Activated T-helper 1 cell treated with anti-CD3 and anti-CD28 coated beads, Interleukin-12 subunit alpha, Interleukin-12 subunit beta, Interleukin-2, Interleukin-4 antibody, amounts not matched to agents 30 ng/mL and 10 ng/mL and 1 ng/mL, durations not matched to agents 14 hours and 24 hours and 36 hours (primary cell): ENCODE results near the gene CHCHD4. TPM values are rescaled to one million over a fixed set of nuclear protein-coding genes. Genes with fewer than 3 reads are reported as not detected.
A peak's percentile ranks its signal among the peaks of the same experiment; 100 is the strongest.

Experiments used
- DNase-seq: peaks from one replicate; pipeline ENCODE4 v3.0.0; 2021; ENCODE audit warnings: low spot score
- H3K27ac Mint-ChIP-seq: one replicate; pipeline ENCODE4 v1.8.0; 2021; ENCODE audit warnings: mild to moderate bottlenecking, mixed read lengths
- H3K27me3 Mint-ChIP-seq: one replicate; pipeline ENCODE4 v1.8.0; 2022; ENCODE audit warnings: mild to moderate bottlenecking, moderate library complexity, mixed read lengths; ENCODE audit not compliant: insufficient read depth
- H3K36me3 Mint-ChIP-seq: one replicate; pipeline ENCODE4 v1.8.0; 2021; ENCODE audit warnings: low read depth, mixed read lengths
- H3K4me1 Mint-ChIP-seq: one replicate; pipeline ENCODE4 v1.8.0; 2021; ENCODE audit warnings: low read depth, mixed read lengths
- H3K4me3 Mint-ChIP-seq: one replicate; pipeline ENCODE4 v1.8.0; 2021; ENCODE audit warnings: mild to moderate bottlenecking, moderate library complexity, mixed read lengths
- H3K9me3 Mint-ChIP-seq: one replicate; pipeline ENCODE4 v1.8.0; 2021; ENCODE audit warnings: mixed read lengths
- intact Hi-C: fragments of 100-400 bp; cut with micrococcal nuclease; formaldehyde crosslinking; loops from one replicate; pipeline ENCODE4 v1.15.1; 2024
- total RNA-seq: library from RNA; stranded (reverse); gene quantifications from 2 replicates; pipeline ENCODE4 v1.2.3, GENCODE V29; 2022

The CHCHD4 gene
- total RNA-seq, 1 donor from 2014 or later = 27.8 TPM

GRCh38 chr3:14156201-14156600 is 31.5 kb upstream of the CHCHD4 start:
- intact Hi-C loops = no loop called here
- Mint-ChIP-seq H3K4me3 (no peak overlapping the region), H3K36me3 (peaks cover 56% of the 10 kb centered on the region), H3K9me3 (peaks cover 5% of the 10 kb centered on the region), H3K4me1 (no peaks in the 10 kb centered on the region), H3K27ac (no peak overlapping the region), H3K27me3 (no peaks in the 10 kb centered on the region)
- DNase-seq = no peak

- no peaks in the 10 kb centered on the region for H3K27me3 Mint-ChIP-seq
- DNase-seq = no peak
- no peak overlapping the region for H3K27ac Mint-ChIP-seq
- peaks cover 47% of the 10 kb centered on the region for H3K36me3 Mint-ChIP-seq
- H3K4me3 Mint-ChIP-seq = no peak overlapping the region
- no peaks in the 10 kb centered on the region for H3K9me3 Mint-ChIP-seq
- H3K4me1 Mint-ChIP-seq = no peaks in the 10 kb centered on the region
- intact Hi-C loops = no loop called here
Observed at GRCh38 chr3:14154895-14155440, 30.3 kb upstream of the CHCHD4 start.

GRCh38 chr3:14154276-14154675 is 29.6 kb upstream of the CHCHD4 start:
- H3K36me3 Mint-ChIP-seq = peaks cover 44% of the 10 kb centered on the region
- H3K27me3 Mint-ChIP-seq = no peaks in the 10 kb centered on the region
- H3K4me1 Mint-ChIP-seq = no peaks in the 10 kb centered on the region
- no peak overlapping the region for H3K27ac Mint-ChIP-seq
- intact Hi-C loops = no loop called here
- DNase-seq = no peak
- no peaks in the 10 kb centered on the region for H3K9me3 Mint-ChIP-seq
- no peak overlapping the region for H3K4me3 Mint-ChIP-seq

GRCh38 chr3:14153663-14154062 is 29.0 kb upstream of the CHCHD4 start:
- Mint-ChIP-seq H3K4me1 (no peaks in the 10 kb centered on the region), H3K36me3 (peaks cover 38% of the 10 kb centered on the region), H3K27me3 (no peaks in the 10 kb centered on the region), H3K27ac (no peak overlapping the region), H3K4me3 (no peak overlapping the region), H3K9me3 (no peaks in the 10 kb centered on the region)
- no peak for DNase-seq
- intact Hi-C loops = no loop called here

- Mint-ChIP-seq H3K27me3 (no peaks in the 10 kb centered on the region), H3K4me3 (no peak overlapping the region), H3K9me3 (no peaks in the 10 kb centered on the region), H3K4me1 (no peaks in the 10 kb centered on the region), H3K36me3 (peaks cover 33% of the 10 kb centered on the region), H3K27ac (no peak overlapping the region)
- no peak for DNase-seq
- intact Hi-C loops = no loop called here
Observed at GRCh38 chr3:14152963-14153355, 28.3 kb upstream of the CHCHD4 start.

- Mint-ChIP-seq H3K27me3 (no peaks in the 10 kb centered on the region), H3K4me1 (no peaks in the 10 kb centered on the region), H3K9me3 (no peaks in the 10 kb centered on the region), H3K36me3 (peaks cover 33% of the 10 kb centered on the region), H3K4me3 (no peak overlapping the region), H3K27ac (no peak overlapping the region)
- intact Hi-C loops = no loop called here
- no peak for DNase-seq
Observed at GRCh38 chr3:14152233-14152962, 27.7 kb upstream of the CHCHD4 start.

GRCh38 chr3:14151471-14152083 is 26.9 kb upstream of the CHCHD4 start:
- Mint-ChIP-seq H3K9me3 (no peaks in the 10 kb centered on the region), H3K27me3 (no peaks in the 10 kb centered on the region), H3K4me3 (no peak overlapping the region), H3K36me3 (peaks cover 35% of the 10 kb centered on the region), H3K4me1 (no peaks in the 10 kb centered on the region), H3K27ac (no peak overlapping the region)
- no peak for DNase-seq
- intact Hi-C loops = no loop called here

- no peak for DNase-seq
- Mint-ChIP-seq H3K27me3 (no peaks in the 10 kb centered on the region), H3K4me1 (peaks cover 8% of the 10 kb centered on the region), H3K4me3 (no peak overlapping the region), H3K9me3 (no peaks in the 10 kb centered on the region), H3K36me3 (peaks cover 36% of the 10 kb centered on the region), H3K27ac (peak overlapping the region; percentile 6)
- intact Hi-C loops = no loop called here
Observed at GRCh38 chr3:14150491-14151230, 26.0 kb upstream of the CHCHD4 start.

GRCh38 chr3:14150078-14150477 is 25.4 kb upstream of the CHCHD4 start:
- Mint-ChIP-seq H3K4me1 (peaks cover 12% of the 10 kb centered on the region), H3K9me3 (no peaks in the 10 kb centered on the region), H3K27me3 (no peaks in the 10 kb centered on the region), H3K36me3 (peaks cover 38% of the 10 kb centered on the region), H3K27ac (no peak overlapping the region), H3K4me3 (no peak overlapping the region)
- intact Hi-C loops = no loop called here
- no peak for DNase-seq

GRCh38 chr3:14148041-14148985 is 23.6 kb upstream of the CHCHD4 start:
- no peak for DNase-seq
- intact Hi-C loops = no loop called here
- H3K4me1 Mint-ChIP-seq = peaks cover 29% of the 10 kb centered on the region
- H3K4me3 Mint-ChIP-seq = no peak overlapping the region
- no peaks in the 10 kb centered on the region for H3K27me3 Mint-ChIP-seq
- no peak overlapping the region for H3K27ac Mint-ChIP-seq
- H3K36me3 Mint-ChIP-seq = peaks cover 25% of the 10 kb centered on the region
- H3K9me3 Mint-ChIP-seq = no peaks in the 10 kb centered on the region

- H3K36me3 Mint-ChIP-seq = peaks cover 28% of the 10 kb centered on the region
- H3K4me1 Mint-ChIP-seq = peaks cover 36% of the 10 kb centered on the region
- intact Hi-C loops = no loop called here
- H3K9me3 Mint-ChIP-seq = no peaks in the 10 kb centered on the region
- no peaks in the 10 kb centered on the region for H3K27me3 Mint-ChIP-seq
- DNase-seq = no peak
- H3K4me3 Mint-ChIP-seq = no peak overlapping the region
- H3K27ac Mint-ChIP-seq = peak overlapping the region; percentile 70
Observed at GRCh38 chr3:14147617-14148016, 22.9 kb upstream of the CHCHD4 start.

GRCh38 chr3:14147066-14147435 is 22.4 kb upstream of the CHCHD4 start:
- H3K4me1 Mint-ChIP-seq = peaks cover 41% of the 10 kb centered on the region
- H3K27ac Mint-ChIP-seq = peak overlapping the region; percentile 70
- H3K9me3 Mint-ChIP-seq = no peaks in the 10 kb centered on the region
- intact Hi-C loops = no loop called here
- H3K27me3 Mint-ChIP-seq = no peaks in the 10 kb centered on the region
- peaks cover 29% of the 10 kb centered on the region for H3K36me3 Mint-ChIP-seq
- H3K4me3 Mint-ChIP-seq = no peak overlapping the region
- no peak for DNase-seq
